NT2/D1 (cell line): ENCODE results near the gene PRG3.

ENCODE experiments used
- SUZ12 ChIP-seq: IDR thresholded peaks from 2 replicates; pipeline ENCODE4 v1.6.1; 2011; ENCODE audit not compliant: insufficient read length, insufficient read depth; ENCODE audit errors: extremely low read depth
- YY1 ChIP-seq: IDR thresholded peaks from 2 replicates; pipeline ENCODE4 v1.6.1; 2011; ENCODE audit not compliant: insufficient read length, insufficient read depth
- ZNF274 ChIP-seq: IDR thresholded peaks from 2 replicates; pipeline ENCODE4 v1.6.1; 2011; ENCODE audit warnings: mild to moderate bottlenecking, low read depth, low read length

DNA sequence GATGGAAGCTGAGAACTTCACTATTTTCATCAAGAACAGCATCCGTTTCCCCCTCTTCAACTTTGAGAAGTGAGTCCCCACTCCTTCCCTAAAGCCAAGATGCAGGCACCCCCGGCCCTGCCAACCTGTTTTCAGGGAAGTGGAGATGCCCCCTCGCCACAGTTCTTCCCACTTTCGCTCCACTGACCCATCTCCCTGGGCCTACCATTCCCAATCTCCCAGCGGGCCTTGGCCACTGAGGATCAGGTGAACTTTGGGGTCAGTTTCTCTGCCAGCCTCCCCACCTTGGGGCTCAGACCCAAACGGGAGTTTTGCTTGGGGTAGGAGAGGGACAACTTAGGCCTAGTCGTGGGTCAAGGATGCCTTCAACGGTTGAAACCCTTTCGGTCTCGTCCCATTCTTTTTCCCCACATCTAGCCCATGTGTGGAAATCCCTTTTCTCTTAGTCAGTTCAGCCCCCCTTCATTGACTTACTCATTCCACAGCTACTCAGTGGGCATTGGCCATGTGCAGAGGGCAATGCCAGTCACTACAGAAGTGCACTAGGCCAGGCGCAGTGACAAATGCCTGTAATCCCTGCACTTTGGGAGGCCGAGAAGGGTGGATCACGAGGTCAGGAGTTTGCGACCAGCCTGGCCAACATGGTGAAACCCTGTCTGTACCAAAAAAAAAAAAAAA lies 32.2 kb downstream of the PRG3 start:
- TF ChIP-seq ZNF274 (no peak), YY1 (no peak), SUZ12 (no peak)
